Chondrocyte (in vitro differentiated cells): Measurements from ENCODE around the gene GPR37L1. TPM values are rescaled to one million over a fixed set of nuclear protein-coding genes. Genes with fewer than 3 reads are reported as not detected.
"Not testable (repeated sequence)": the region's sequence is repeated elsewhere in the genome, so short reads cannot be mapped to it uniquely, and the experiment has no call there.

Source experiments
- DNase-seq: peaks from one replicate; pipeline ENCODE4 v3.0.0; 2021; ENCODE audit warnings: mixed read lengths, low spot score
- H3K27ac Mint-ChIP-seq: one replicate; pipeline ENCODE4 v1.8.0; 2021; ENCODE audit warnings: mild to moderate bottlenecking, moderate library complexity, mixed read lengths; ENCODE audit not compliant: unreplicated experiment
- H3K27me3 Mint-ChIP-seq: 2 replicates; pipeline ENCODE4 v1.8.0; 2021; ENCODE audit warnings: low read depth, mixed read lengths
- H3K36me3 Mint-ChIP-seq: 2 replicates; pipeline ENCODE4 v1.8.0; 2021; ENCODE audit warnings: low read depth, mixed read lengths
- H3K4me1 Mint-ChIP-seq: 2 replicates; pipeline ENCODE4 v1.8.0; 2021; ENCODE audit warnings: low read depth, mild to moderate bottlenecking, mixed read lengths
- H3K4me3 Mint-ChIP-seq: one replicate; pipeline ENCODE4 v1.8.0; 2021; ENCODE audit warnings: mild to moderate bottlenecking, moderate library complexity, mixed read lengths; ENCODE audit not compliant: unreplicated experiment
- H3K9me3 Mint-ChIP-seq: 2 replicates; pipeline ENCODE4 v1.8.0; 2021; ENCODE audit warnings: low read depth, mixed read lengths
- total RNA-seq: library from RNA; stranded (reverse); gene quantifications from 3 replicates; pipeline ENCODE4 v1.2.1, GENCODE V29; 2021
- TF ChIP-seq, protein P1 (sequence below): fragments of 200-600 bp; sonication (generic); IDR thresholded peaks from 2 replicates; pipeline ENCODE4 v1.5.0; 2021; ENCODE audit warnings: antibody characterized with exemption, mild to moderate bottlenecking, moderate library complexity

The GPR37L1 gene
- total RNA-seq, 1 donor from 2014 or later = not detected

GRCh38 chr1:202143768-202144401 lies 21.2 kb downstream of the GPR37L1 start:
- H3K27me3 Mint-ChIP-seq = no peaks in the 10 kb centered on the region
- DNase-seq = no peak
- peaks cover 1% of the 10 kb centered on the region for H3K36me3 Mint-ChIP-seq
- peak overlapping the region; percentile 94 for H3K4me3 Mint-ChIP-seq
- TF ChIP-seq, protein P1, sequence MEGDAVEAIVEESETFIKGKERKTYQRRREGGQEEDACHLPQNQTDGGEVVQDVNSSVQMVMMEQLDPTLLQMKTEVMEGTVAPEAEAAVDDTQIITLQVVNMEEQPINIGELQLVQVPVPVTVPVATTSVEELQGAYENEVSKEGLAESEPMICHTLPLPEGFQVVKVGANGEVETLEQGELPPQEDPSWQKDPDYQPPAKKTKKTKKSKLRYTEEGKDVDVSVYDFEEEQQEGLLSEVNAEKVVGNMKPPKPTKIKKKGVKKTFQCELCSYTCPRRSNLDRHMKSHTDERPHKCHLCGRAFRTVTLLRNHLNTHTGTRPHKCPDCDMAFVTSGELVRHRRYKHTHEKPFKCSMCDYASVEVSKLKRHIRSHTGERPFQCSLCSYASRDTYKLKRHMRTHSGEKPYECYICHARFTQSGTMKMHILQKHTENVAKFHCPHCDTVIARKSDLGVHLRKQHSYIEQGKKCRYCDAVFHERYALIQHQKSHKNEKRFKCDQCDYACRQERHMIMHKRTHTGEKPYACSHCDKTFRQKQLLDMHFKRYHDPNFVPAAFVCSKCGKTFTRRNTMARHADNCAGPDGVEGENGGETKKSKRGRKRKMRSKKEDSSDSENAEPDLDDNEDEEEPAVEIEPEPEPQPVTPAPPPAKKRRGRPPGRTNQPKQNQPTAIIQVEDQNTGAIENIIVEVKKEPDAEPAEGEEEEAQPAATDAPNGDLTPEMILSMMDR = no peak
- H3K27ac Mint-ChIP-seq = peak overlapping the region; percentile 90
- peaks cover 31% of the 10 kb centered on the region for H3K4me1 Mint-ChIP-seq
- no peaks in the 10 kb centered on the region for H3K9me3 Mint-ChIP-seq

DNA sequence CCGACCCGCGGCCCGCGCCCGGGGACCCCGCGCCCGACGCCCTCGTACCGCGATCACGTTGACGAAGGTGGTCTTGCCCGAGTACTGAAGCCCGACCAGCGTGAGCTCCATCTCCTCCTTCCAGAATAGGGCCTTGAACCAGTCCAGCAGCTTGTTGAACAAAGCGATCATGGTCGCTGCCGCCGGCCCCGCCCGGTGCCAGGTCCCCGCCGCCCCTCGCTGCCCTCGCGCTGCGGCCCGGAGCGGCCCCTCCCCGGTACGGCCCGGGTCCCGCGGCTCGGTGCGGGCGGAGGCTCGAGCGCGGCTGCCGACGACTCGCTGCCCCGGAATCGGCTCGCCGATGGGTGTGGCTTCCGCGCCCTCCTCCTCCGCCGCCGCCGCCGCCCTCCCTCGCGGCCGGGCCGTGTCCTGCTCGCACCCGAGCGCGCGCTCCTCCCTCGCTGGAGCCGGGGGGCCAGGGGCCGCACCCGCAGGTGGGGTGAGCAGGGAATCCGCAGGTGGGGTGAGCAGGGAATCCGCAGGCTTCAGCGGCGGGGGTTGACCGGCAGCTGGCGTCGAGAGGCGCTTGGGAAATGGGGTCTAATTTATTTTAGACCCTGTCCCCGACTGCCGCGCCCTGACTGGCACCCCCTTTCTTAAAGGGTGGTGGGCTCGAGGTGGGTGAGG lies 21.8 kb downstream of the GPR37L1 start, which contains the start of gene ARL8A:
Gene ARL8A (minus strand): TSS at position 336 of the 666 bp plus-strand sequence. CDS start 165 bp downstream, at position 171.
- no peak for DNase-seq
- TF ChIP-seq, protein P1 = peak; percentile 13
- peak within 1 kb of the TSS; percentile 90 for H3K27ac Mint-ChIP-seq
- peak within 1 kb of the TSS; percentile 94 for H3K4me3 Mint-ChIP-seq
- H3K27me3 Mint-ChIP-seq = no peaks in the 10 kb centered on the region
- no peaks in the 10 kb centered on the region for H3K9me3 Mint-ChIP-seq
- peaks cover 1% of the 10 kb centered on the region for H3K36me3 Mint-ChIP-seq
- peaks cover 36% of the 10 kb centered on the region for H3K4me1 Mint-ChIP-seq

DNA sequence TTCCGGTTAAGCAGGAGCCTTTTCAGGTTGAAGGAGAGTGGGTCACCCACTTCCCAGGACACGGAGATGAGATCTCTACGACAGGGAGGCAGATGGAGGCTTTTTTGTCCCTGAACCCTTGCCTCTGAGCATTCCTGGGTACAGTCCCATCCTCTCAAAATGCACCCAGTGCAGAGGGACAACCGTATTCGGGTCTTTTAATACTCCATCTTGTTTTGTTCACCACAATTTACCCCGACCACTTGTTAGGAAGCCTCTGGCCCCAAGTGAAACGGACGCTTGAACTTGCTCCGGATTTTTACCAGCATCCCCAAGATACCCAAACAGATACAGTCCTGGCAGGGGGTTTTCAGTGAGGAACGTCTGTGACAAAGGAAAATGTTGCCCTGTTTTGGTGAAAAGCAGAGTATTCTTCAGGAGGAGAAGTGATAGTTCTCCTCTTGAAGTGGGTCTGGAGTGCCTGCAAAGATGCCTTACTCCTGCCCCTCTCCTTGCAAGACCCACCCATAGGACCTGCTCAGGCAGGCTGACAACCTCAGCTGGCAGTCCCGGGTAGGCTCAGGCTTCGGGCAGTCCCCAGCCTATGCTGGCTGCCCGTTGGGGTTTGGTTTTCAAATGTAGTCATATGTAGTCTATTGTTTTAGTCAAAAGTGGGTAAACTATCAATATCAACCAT lies 22.5 kb downstream of the GPR37L1 start:
- Mint-ChIP-seq H3K4me3 (peak overlapping the region; percentile 79), H3K27ac (peak overlapping the region; percentile 59), H3K4me1 (peaks cover 37% of the 10 kb centered on the region), H3K36me3 (peaks cover 1% of the 10 kb centered on the region), H3K9me3 (no peaks in the 10 kb centered on the region), H3K27me3 (no peaks in the 10 kb centered on the region)
- TF ChIP-seq, protein P1 = no peak
- DNase-seq = no peak

DNA sequence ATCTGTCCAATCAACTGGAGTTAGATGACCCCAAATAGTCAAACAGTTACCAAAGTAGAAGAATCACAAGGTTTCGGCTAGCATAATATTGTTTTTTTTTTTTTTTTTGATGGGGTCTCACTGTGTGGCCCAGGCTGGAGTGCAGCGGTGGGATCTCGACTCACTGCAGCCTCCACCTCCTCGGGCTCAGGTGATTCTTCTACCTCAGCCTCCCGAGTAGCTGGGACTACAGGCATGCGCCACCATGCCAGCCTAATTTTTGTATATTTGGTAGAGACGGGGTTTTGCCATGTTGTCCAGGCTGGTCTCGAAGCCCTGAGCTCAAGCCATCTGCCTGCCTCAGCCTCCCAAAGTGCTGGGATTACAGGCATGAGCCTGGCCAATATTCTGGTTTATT lies 23.0 kb downstream of the GPR37L1 start:
- H3K27ac Mint-ChIP-seq, H3K9me3 Mint-ChIP-seq, H3K4me3 Mint-ChIP-seq: not testable (repeated sequence)

DNA sequence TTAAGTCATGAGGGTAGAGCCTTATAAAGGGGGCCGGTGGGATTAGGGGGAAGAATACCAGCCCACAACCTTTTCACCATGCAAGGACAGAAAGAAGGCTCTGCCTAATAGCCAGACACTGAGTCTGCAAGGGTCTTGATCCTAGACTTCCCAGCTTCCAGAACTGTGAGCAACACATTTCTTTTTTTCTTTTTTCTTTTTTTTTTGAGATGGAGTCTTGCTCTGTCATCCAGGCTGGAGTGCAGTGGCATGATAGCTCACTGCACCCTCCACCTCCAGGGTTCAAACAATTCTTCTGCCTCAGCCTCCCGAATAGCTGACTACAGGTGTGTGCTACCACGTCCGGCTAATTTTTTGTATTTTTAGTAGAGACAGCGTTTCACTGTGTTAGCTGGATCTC lies 23.6 kb downstream of the GPR37L1 start:
- H3K27me3 Mint-ChIP-seq = no peaks in the 10 kb centered on the region
- H3K27ac Mint-ChIP-seq = no peak overlapping the region
- no peak overlapping the region for H3K4me3 Mint-ChIP-seq
- H3K36me3 Mint-ChIP-seq = peaks cover 1% of the 10 kb centered on the region
- peaks cover 32% of the 10 kb centered on the region for H3K4me1 Mint-ChIP-seq
- no peaks in the 10 kb centered on the region for H3K9me3 Mint-ChIP-seq
- TF ChIP-seq, protein P1 = no peak
- DNase-seq = no peak

More for the DNA sequence above, 23.0 kb downstream of the GPR37L1 start:
- H3K27me3 Mint-ChIP-seq, DNase-seq, H3K36me3 Mint-ChIP-seq: not testable (repeated sequence)
- peaks cover 37% of the 10 kb centered on the region for H3K4me1 Mint-ChIP-seq
